Stimulated activated CD8-positive, alpha-beta memory T cell treated with anti-CD3 and anti-CD28 coated beads, Interleukin-15, amount 100 ng/mL, for 4 hours (primary cell): ENCODE measurements around the gene ABHD17B.
"Not testable (repeated sequence)": the region's sequence is repeated elsewhere in the genome, so short reads cannot be mapped to it uniquely, and the experiment has no call there.

Experiments used
- DNase-seq, 2 donors: peaks; one replicate each; pipeline ENCODE4 v3.0.0-alpha.2; 2020; ENCODE audit warnings: low read depth in 2 of 2

Gene ABHD17B

DNA sequence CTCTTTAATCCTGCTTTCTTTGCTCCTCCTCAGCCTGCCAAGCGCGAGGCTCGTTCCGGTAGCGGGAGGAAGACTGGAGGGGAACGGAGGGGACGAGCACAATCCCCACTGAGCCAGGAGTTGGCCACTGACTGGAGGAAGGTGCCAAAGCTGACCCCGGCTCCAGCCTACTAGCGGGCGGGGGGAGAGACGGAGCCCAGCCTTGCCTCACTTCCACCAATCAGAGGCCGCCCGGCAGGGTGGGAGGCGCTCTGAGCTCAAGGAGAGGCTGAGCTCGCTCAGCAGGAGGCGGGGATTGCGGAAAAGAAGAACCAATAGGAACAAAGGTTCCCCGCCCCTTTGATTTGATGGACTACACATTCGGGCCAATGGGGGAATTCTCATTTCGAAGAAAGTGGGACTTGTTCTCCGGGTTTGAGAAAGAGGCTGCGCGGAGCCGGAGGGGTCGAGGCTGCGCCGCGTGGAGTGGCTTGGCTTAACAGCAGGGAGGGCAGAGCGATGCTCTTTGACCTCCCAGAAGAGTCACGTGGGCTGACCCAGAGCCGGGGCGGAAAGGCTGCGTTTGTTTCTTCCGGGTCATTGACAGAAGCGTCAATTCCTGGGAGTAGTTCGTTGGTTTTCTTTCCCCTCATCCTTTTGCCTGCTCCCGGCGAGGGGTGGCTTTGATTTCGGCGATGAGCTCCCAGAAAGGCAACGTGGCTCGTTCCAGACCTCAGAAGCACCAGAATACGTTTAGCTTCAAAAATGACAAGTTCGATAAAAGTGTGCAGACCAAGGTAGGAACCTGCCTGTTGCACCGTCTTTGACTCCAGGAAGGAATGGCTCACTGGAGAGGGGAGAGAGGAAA, at the start of gene ABHD17B, which contains the start of gene C9orf85:
Gene ABHD17B, minus strand, starts transcription at position 133 of the 847 bp plus-strand sequence. CDS start 36,113 bp downstream, outside the sequence.
Gene C9orf85, plus strand, starts transcription at position 579 of the 847 bp plus-strand sequence. Its CDS starts 96 bp downstream, at position 675.
- peak; percentile 92 to 93 for DNase-seq

DNA sequence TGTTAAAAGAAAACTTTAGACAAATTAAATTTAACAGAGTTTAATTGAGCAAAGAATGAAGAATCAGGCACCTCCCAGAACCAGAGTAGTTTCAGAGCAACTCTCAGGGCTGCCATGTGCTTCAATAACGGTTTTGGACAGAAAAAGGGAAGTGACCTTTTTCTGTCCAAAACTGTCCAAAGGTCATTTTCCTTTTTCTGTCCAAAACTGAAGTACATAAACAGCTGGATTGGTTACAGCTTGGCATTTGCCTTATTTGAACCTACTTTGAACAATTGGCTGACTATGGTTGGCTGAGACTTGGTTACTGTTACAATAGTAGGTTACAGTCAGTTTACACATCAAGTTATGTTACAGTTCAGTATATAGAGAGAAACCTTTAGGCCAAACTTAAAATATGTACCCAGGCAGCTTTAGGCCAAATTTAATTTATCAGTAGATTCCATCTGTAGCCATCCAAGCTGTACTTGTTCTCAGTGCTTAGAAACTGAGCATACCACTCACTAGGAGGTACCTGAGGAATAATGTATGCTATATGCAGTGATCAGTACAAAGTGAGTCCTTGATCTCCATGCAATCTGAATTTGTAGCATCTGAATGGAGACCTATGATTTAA, 44.4 kb upstream of the ABHD17B start:
- no peak for DNase-seq

DNA sequence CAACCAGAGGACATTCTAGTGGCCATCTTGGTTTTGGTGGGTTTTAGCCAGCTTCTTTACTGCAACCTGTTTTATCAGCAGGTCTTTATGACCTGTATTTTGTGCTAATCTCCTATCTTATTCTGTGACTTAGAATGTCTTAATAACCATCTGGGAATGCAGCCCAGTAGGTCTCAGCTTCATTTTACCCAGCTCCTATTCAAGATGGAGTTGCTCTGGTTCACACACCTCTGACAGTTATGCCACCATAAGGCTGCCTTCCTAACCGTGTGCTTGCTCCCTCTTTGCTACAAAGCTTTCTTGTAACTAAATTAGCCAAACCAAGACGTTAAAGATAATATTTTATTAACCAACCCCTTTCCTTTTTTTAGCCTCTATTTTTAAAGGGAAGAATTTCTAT, 43.7 kb upstream of the ABHD17B start:
- not testable (repeated sequence) for DNase-seq

DNA sequence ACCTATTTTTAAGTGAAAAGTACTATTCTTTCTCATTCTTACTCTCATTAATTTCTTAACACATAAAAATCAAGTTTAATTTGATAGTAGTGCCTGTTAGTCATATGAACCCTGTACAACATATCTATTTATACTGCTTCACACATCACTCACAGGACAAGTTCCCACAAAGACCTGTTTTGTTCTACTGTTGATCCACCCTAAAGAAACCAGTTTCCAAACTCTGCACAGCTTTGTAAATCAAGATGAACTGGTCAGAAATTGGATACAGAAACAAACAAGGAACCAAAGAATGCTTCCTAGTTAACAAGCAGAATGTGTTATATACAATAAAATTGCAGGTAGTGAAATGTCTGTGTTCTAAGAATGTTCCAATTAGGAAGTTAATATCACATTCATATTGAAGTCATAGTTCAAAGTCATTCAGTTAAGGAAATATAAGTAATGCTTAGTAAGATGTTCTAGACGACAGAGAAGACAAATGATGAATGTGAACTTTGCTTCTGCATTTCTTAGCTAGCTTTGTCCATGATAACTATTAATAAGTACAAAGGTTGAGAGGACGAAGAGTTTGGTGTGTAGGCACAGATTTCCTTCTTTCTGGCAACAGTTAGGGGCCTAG, 33.9 kb upstream of the ABHD17B start:
- no peak for DNase-seq

DNA sequence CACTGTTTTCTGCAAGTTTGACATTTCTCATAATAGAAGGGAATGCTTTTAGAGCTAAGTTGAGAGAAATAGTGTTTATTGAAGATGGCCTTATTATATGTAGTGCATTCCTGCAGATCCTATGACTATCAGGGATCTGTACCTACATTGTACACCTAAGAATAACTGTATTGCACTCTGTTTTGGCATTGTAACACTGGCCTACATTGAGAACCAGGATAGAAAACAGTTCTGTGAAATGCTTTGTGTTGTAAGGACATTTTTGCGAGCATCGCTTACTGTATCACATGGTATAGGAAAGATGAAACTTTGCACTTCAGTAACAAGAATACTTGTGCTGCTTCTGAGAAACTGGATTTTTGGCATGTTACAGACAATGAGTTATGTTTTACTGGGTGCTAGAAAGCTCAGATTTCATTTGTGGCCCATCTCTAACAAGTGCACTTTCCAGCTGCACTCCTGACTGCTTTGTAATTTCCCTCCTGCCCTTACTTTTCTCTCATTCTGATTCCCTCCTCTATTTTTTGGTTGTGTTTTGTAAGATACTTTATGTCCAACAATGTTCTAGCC, 31.1 kb upstream of the ABHD17B start:
- no peak for DNase-seq

DNA sequence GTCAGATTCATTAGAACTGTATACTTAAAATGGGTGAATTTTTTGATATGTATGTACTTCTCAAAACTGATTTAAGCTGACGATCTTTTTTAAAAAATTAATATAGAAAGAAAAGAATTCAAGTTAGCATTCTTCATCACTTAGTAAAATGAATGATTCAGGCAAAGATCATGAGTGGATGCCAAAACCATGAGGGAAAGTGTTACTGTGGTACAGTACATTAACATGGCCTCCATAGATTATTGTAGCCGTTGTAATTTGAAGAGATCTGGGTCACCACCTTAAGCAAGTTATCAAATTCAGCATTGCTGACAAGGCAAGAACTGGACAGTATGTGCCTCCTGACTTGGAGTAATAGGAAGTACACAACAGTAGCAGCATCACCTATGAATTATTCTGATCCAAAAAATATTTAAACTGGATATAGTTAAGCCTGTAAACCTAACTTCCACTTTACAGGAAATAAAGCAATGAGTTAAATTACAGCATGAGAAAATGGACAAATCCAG, 30.1 kb upstream of the ABHD17B start:
- no peak for DNase-seq

DNA sequence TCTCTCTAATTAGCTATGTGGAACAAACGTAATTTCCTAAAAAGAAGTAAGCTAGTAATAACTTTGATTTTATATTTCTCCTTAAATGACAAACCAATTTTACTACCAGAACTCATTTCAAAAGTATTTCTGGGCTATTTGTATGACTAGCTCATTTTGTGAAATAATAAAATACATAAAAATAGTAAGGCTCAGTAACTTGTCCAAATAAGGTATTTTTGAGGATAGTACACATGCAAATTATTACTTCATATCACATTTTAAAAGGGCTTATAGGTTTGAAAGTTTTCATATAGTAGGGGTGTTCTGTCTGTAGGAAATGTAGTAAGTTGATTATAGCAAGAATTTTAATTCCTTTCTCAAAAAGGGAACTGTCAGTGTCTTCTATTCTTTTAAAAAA, 26.9 kb upstream of the ABHD17B start:
- DNase-seq = no peak

DNA sequence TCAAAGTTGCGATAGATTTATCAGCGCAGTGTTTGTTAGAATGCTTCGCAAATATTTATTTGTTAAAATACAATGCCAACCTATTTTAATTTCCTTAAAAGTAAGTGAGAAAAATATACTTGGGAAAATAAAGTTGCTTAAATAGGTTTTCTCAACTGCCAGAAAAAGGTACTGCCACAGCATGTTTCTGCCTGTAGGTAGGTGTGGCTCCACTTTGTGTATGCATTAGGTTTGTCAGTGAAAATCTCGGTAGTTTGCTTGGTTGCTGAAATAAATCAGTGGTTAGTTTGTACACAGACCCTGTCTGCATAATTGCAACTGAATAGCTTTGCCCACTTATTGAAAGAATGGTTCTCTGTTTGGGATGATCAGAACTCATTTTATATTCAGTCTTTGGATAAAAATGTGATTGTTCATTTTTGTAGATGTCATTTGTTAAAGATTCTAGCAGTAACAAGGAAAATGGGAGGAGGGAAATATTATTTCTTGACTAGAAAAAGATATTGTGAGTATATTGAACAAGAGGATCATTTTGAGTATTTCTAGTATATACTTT, 26.2 kb upstream of the ABHD17B start:
- no peak for DNase-seq

DNA sequence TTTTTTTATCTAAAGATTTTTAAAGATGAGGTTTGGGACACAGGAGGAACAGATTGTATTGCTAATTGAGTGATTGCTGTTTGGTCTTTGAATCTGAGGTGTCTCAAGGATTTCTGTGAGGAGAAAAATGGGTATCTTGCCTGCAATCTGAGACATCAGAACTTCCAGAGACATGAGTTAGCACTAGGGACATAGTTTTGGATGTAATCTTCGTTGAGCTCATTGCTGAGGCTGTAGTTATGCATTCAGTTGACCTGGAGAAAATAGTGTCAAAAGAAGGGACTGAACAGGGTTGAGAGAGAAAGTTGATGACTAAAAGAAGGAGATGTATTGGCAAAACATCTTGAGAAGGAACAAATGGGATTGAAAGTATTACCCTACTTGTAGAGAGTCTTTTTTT, 25.1 kb upstream of the ABHD17B start:
- DNase-seq = no peak

DNA sequence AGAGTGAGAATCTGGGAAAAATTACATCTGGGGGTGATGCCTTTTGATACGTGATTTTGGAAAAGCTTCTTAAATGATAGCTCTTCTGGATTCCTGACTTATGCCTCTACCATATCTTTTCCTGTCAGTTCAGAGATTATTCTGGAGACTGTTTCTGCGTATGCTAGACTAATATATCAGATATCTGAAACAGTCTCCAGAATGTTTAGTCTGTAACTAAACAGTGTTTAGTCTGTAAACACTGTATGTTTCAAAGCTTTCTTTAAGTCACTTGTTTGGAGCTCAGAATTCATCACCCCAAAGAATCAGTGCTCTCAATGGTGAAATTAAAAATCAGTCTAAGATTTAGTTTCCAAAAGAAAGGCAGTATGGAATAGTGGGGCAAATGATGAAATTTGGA, 20.2 kb upstream of the ABHD17B start:
- no peak for DNase-seq

DNA sequence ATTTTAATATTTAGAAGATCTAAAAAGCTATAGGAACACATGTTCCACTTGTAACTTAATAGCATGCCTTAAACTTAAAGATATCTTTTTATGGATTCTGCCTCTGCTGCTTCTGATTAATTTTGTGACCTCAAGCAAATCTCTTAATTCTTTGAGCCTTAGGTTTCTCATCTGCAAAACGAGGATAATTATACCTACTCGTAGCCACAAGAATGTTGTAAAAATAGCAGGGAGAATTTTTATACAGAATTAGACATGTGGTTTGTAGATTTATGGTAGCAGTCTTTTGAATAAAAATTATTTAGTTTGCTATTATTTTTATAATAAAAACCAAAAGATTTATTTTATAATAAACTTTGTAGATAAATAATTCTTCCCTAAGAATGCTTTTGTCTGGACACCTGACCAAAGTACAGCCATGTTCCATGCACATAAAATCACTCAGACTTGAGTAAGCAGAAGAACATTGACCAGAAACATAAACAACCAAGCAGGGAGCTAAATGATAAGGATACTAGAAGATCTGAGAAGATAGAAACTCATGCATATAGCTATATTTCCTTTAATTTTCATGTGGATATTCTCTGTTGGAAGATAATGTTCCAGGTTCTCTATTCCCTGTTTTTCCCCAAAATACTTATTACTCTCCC, 18.9 kb upstream of the ABHD17B start:
- DNase-seq = no peak

DNA sequence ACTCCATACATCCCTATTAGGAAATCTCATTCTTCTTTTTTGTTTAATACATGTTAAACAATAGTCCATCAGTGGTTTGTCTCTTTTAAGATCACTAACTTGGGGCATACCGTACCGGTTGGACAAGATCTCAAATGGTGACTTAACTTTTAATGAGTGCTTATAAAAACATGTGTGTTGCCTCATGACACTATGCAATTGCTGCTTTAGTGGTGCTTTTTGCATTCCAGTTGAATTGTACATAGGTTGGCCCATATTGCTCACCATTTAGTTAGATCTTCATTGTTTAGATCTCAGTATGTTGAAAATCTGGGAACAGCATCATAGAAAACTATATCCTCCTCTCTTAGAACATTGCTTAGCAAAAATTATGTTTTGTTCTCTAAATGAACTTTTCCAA, 18.2 kb upstream of the ABHD17B start:
- DNase-seq = no peak

DNA sequence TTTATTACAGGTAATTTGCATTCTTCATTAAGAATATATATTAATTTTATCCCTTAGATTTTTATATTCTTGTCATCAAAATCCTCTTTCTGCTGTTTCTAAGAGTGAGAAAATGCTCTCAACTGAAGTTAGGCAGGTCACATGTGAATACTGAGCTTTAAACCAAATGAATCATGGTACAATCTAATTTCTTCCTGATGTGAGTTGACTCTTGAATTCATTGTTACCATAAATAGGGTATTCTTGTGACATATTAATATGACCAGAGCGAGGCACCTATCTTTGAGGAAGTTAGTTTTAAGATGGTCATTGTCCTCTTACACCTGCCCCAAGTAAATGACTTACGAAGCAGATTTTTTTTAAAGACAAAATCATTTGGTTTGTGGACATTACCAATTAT, 17.8 kb upstream of the ABHD17B start:
- no peak for DNase-seq

DNA sequence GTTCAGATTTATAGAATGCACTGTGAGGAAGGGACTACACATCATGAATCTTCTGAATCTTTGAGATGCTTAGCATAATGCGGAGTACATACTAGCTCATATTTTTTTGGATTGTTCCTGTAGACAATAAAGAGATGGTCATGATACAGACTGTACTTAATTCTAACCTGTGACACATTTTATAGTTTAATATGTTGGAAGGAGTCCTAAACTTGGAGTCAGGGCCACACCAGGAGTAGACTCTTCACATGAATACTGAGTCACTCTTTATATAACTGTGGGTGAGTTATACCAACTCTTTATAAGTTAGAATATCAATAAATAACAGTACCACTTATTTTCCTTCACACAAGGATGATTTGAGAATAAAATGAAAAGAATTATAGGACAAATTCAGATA, 17.4 kb upstream of the ABHD17B start:
- no peak for DNase-seq

DNA sequence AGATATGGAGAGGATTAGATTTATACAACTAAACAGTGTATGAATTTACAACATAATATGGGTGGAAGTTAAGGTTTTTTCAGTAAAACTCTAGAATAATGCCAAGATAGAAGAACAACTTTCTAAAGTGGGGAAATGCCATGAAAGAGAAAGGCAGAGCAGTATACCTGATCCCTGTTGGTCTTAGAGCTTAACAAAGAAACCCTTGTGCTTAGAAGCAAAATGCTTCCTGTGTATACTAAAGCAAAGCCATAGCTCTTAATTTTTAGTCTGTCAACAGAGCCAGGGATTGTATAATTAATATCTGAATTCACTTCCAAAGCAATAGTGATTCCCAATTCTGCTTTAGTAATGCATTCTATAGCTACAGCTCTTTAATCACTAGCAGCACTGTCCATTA, 14.8 kb upstream of the ABHD17B start:
- DNase-seq = no peak

DNA sequence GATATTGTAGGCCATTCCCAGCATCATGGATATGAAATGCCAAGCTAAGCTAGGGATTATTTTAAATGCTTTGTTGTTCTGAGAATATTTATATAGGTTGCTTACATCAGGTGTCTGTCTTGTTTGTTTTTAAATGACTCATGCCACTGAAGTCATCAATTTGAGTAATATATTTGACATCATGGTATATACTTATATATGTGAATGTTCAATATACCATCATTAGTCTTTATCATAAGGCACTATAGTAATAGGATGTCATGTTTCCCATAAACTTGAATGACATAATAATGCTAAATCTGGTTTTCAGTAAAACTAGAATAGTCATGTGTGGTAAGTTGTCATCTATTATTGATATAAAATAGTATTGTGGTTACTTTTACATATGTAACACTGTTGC, 13.6 kb upstream of the ABHD17B start:
- no peak for DNase-seq

DNA sequence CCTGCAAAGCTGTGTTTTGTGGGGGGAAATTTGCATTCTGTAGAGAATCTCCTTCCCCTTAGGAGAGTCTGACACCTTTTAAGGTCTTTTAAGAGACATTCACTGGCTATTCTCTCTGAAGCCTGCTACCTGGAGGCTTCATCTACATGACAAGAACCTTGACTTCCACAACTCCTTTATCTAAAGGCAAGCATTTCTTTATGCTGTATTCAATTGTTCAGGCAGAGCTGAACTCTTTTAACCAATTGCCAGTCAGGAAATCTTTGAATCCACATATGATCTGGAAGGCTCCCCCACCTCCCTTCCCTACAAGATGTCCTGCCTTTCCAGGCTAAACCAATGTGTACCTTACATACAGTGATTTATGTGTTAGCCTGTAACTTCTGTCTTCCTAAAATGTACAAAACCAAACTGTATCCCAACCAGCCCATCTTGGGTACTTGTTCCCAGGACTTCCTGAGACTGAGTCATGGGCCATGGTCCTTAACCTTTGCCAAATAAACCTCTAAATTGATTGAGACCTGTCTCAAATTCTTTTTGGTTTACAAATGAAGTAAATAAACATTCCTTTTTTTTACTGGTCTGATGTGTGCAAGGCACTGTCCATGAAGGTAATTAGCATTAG, 10.3 kb upstream of the ABHD17B start:
- DNase-seq = no peak

DNA sequence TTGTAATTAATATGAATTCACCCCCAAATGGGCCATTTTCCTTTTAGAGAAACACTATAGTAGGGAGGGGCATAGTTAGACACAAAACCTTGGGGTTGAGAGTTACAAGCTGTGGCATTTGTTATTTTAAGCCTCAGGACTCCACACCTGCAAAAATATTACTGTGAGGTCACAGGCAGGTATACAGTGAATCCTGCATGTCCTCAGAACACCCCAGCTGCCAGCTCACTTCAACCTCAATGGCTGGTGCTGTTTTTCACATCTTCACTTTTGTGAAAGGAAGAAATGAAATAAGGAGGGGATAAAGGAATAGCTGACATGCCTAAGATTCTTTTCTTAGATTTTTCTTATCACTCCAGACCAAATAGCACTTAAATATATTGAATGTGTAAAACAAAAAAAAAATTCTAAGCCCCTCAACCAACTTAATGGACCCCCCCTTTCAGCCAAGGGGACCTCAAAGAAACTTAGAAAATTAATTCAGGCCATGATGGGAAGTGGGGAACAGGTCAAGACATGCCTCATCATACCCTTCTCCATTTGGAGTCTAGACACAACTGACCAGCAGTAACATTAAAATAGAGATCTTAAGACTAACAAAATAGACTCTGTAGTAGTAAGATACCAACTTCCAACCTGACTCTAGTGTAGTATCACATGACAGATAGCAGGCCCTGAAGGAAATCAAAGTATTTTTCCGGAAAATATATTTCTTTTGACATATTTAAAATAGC, 9.6 kb upstream of the ABHD17B start:
- DNase-seq = no peak

DNA sequence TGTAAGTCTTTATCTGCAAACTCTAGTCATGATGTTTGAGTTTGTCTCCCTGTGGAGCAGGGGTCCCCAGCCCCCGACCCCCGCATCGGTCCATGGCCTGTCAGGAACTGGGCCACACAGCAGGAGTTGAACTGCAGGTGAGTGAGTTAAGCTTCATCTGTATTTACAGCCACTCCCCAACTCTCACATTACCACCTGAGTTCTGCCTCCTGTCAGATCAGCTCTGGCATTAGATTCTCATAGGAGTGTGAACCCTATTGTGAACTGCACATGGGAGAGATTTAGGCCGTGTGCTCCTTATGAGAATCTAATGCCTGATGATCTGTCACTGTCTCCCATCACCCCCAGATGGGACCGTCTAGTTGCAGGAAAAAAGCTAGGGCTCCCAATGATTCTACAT, 7.4 kb upstream of the ABHD17B start:
- DNase-seq = no peak

DNA sequence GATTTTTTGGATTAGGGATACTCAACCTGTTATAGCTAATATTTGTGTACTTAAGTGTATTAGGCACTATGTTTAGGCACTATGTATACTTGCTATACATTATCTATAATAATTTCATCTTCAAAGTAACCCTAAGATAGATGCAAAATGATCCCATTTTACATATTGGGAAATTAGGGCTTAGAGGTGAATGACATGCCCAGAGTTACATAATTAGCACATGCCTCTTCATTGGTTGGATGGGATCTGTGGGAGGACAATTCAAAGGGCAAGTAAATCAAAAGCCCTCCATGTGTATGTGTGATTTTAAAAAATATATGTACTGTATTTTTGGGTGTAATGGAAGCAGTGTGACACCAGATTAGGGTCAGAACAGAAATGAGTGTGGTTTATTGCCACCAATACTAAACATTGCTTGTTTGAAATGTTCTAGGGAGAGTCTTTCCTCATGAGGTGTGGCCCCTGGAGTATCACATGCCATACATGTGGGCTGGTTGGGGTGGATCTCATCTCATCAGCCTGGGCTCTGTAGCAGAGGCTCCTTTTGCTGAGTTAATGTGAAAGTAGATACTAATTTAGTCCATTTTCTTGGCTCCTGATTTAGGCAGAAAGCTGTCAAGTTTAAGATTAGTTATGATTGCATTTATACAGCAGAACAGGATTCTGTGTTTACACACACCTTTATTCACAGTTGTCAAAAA, 6.0 kb upstream of the ABHD17B start:
- no peak for DNase-seq
